Suprapubic skin (tissue), 4 donors: ENCODE measurements around the gene MYB.

Experiments
- CTCF ChIP-seq, 2 donors: fragments of 200-600 bp in 1 of 2; fragments of 450-650 bp in 1 of 2; sonication (generic) in 1 of 2; IDR thresholded peaks; one replicate each; pipeline ENCODE4 v1.5.1; 2016 to 2019; ENCODE audit warnings: antibody characterized with exemption in 2 of 2, mild to moderate bottlenecking in 1 of 2, moderate library complexity in 1 of 2
- EP300 ChIP-seq: sonication (generic); formaldehyde crosslinking; IDR thresholded peaks from one replicate; pipeline ENCODE4 v1.6.1; 2017; ENCODE audit warnings: antibody characterized with exemption
- POLR2A ChIP-seq, 2 donors: fragments of 450-650 bp; IDR thresholded peaks; one replicate each; pipeline ENCODE4 v1.6.1; 2017; ENCODE audit warnings: antibody characterized with exemption in 2 of 2, mild to moderate bottlenecking in 2 of 2, moderate library complexity in 2 of 2
- POLR2AphosphoS5 ChIP-seq, 3 donors: sonication (generic); formaldehyde crosslinking; IDR thresholded peaks; one replicate each; pipeline ENCODE4 v1.6.1; 2017; ENCODE audit warnings: antibody characterized with exemption in 3 of 3

GRCh38 chr6:135212020-135212806 lies 31.1 kb downstream of the MYB start:
- no peak for TF ChIP-seq CTCF (IDR thresholded peaks at IDR 0.05)
- no peak for TF ChIP-seq POLR2A (IDR thresholded peaks at IDR 0.05)
- TF ChIP-seq EP300, result no peak
- no peak for TF ChIP-seq POLR2AphosphoS5 (IDR thresholded peaks at IDR 0.05)
